ENCODE data around the gene PICK1.
"Not testable (repeated sequence)": the region's sequence is repeated elsewhere in the genome, so short reads cannot be mapped to it uniquely, and the experiment has no call there.

The PICK1 gene

GRCh38 chr22:38074181-38075104 is 17.2 kb downstream of the PICK1 start:
- peak; percentile 83 for DNase-seq (ENCODE audit: low spot score)

- no peak for DNase-seq (ENCODE audit: low spot score)
Measured at GRCh38 chr22:38075105-38075825, 18.1 kb downstream of the PICK1 start.

GRCh38 chr22:38075961-38076360 is 18.8 kb downstream of the PICK1 start:
- no peak for DNase-seq (ENCODE audit: low spot score)

DNA sequence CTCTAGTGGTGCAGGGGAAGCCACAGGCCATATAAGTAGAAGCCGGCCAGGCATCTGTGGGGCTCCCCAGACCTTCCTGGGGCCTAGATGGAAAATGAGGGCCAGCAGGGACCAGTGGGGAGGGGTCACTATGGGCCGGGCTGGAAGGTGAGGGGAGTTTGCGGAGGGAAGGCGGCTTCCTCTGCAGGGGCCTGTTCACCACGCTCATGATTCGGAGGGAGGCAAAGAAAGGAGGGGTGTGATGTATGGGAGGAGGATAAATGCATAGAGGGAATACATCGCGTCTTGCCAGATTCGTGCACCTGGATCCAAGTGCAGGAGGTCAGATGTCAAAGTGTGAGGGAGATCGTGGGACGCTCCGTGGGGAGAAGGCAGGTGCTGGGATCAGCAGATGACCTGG is 19.9 kb downstream of the PICK1 start:
- no peak for DNase-seq (ENCODE audit: low spot score)

- no peak for DNase-seq (ENCODE audit: low spot score)
Measured at GRCh38 chr22:38077595-38077994, 20.4 kb downstream of the PICK1 start.

DNA sequence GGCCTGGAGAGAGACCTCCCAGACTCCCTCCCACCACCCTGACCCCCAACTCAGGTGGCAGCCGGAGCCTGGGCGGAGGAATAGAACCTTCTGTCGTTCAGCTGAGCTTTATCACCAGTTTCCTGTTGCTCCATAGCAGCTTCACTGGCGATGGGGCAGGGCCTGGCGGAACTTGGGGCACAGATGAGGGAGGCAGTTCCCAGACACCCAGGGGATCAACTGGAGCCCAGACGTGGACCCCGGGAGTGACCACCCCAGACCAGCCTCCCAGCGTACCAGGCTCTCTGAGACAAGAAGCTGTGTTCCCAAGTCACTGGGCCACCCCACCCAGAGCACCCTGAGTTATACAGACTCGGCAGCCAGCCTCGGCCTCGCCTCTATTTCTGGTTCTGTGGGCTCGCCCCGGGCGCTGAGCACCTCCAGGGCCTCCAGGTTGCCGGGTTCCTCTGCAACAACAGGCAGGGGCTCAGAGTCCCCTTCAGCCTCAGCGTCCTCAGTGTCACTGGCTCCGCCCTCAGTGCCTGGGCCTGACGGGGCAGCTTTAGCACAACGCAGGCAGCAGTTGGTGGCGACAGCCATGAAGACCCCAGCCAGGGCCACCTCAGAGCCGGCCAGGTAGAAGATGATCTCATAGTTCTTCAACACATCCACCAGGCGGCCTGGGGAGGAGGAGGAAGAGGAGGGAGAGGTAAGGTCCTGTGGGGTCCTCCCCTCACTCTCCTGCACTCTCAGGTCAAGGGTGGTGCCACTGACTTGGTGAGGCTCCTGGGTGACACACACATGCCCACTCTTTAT is 21.0 kb downstream of the PICK1 start:
- no peak for DNase-seq (ENCODE audit: low spot score)

- DNase-seq (ENCODE audit: low spot score) = not testable (repeated sequence)
Measured at GRCh38 chr22:38079208-38079607, 22.0 kb downstream of the PICK1 start.

GRCh38 chr22:38079804-38080203 is 22.6 kb downstream of the PICK1 start:
- DNase-seq (ENCODE audit: low spot score) = no peak

DNA sequence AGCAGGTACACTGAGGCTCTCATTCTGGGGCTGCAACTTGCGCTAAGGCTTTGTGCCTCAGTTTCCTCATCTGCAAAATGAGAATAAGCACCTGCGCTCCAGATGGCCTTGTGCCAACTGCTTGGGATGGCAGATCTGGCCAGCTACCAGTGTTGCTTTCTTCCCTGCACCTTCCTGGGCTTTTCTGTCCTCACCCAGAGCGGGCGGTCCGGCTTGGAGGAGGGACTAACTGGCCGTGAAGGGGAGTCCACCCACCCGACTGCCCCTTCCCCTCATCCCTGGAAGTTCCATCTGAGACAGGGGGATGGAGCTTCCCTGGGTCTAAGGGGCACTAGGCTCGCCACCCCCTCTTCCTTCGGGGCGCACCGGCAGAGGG is 23.3 kb downstream of the PICK1 start:
- DNase-seq (ENCODE audit: low spot score) = no peak

DNA sequence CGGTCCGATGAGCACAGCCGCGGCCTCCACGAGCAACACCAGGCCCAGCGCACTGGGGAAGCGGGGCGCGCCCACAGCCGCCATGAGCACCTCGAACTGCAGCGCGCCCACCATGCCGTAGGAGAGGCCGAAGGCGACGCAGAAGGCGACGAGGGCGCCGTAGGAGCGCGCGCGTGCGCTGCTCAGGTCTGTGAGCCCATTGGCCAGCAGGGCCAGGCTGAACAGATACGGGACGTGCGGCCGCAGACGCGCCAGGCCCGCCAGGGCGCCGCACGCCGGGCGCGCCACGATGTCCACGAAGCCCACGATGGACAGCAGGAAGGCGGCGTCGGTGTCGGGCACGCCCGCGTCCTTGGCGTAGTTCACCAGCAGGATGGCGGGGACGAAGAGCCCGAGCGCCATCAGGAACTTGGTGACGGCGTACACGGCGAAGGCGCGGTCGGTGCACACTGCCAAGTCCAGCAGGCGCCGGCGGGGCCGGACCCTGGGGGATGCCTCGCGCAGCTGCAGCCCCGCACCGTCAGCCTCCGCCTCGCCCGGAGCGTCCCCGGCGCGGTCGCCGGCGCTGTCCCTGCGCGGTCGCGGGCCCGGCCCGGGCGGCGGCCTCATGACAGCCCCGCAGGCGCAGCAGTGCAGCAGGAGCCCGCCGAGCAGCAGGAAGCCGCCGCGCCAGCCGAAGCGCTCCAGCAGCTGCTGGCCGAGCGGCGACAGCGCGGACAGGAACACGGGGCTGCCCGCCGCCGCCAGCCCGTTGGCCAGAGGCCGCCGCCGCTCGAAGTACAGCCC is 23.8 kb downstream of the PICK1 start:
- DNase-seq (ENCODE audit: low spot score) = peak; percentile 62

DNA sequence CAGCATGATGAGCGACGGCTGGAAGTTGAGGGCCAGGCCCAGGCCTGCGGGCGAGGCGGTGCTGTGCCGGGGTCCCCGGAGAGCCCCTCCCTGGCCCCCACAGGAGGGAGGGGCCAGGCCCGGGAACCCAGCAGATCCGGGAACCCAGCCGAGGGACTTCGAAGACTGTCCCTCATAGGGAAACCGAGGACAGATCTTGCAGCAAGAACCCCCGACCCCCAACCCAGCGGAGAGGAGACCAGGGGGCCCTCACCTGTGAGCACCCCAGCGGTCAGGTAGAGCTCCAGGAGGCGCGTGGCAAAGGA is 24.4 kb downstream of the PICK1 start:
- no peak for DNase-seq (ENCODE audit: low spot score)

DNA sequence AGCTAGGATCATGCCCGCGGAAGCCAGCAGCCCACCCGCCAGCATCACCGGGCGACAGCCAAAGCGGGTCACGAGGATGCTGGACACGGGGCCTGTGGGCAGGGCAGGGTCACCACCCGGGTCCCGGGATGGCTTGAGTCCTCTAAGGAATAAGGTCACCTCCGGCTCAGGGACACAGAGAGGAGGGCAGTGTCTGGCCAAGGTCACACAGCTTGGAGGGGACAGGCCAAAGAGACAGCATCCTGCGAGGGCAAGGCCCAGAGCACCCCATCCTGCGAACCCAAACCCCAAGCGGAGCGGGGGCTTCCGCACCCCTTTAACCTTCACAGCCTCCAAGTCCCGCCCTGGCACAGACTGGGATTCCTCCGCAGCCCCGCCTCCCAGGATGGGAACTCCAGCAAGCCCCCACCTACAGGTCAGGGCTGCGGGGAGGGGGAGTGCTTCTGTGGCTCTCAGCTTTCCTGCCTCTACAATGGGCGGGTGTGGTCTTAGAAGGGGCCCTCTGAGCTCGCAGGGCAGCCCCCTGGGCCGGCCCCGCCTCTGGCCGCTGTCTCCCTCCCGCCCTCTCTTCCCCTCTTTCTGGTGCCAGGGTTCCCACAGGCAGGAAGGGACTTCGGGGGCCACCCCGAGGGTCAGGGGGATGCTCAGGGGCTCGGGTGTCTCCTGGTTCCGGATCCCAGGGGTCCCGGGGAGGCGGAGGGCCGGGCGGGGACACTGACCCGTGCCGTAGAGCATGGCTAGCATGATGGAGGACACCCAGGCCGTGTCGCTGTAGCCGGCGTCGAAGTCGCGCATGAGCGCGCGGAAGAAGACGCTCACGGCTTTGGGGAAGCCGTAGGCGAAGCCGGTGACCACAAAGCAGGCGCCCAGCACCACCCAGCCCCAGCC is 25.0 kb downstream of the PICK1 start:
- DNase-seq (ENCODE audit: low spot score) = no peak

DNA sequence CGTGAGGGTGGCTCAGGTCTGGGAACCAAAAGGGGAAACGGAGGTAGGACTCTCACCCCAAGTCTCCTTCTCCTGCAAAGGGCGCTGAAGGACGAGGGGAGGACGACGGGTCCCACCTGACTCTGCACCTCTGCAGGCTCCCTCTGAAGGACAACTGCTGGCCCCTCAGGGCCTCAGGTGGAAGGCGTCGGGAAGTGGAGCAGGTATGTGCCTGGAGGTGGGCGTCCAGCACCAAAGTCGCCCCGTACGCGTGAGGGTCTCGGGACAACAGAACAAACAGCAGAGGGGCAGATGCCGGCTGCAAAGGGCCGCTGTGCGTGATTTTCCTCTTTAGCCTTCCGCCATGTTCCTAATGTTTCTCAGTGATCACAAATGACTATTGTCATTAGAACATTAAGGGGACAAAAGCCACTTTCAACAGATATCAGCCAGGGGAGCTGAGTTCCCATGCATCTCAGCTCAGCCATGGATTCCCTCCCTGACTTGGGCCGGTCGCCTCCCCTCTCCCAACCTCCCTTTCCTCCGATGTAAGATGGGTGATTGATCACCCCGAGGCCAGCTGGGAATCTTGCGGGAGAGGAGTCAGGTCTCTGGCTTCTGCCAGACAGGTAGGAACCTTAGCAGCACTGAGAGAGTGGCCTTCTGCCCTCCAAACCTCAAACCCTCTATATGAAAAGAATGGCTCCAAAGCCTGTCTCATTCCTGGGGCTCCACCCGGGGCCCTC is 25.9 kb downstream of the PICK1 start:
- DNase-seq (ENCODE audit: low spot score) = no peak

GRCh38 chr22:38083931-38084631 is 26.9 kb downstream of the PICK1 start, which contains the start of gene SLC16A8:
SLC16A8 (minus strand) TSS chr22:38084184; CDS start chr22:38082873, 1,311 bp downstream.
- no peak for DNase-seq (ENCODE audit: low spot score)

- no peak for DNase-seq (ENCODE audit: low spot score)
Measured at GRCh38 chr22:38085056-38085455, 27.9 kb downstream of the PICK1 start.

DNA sequence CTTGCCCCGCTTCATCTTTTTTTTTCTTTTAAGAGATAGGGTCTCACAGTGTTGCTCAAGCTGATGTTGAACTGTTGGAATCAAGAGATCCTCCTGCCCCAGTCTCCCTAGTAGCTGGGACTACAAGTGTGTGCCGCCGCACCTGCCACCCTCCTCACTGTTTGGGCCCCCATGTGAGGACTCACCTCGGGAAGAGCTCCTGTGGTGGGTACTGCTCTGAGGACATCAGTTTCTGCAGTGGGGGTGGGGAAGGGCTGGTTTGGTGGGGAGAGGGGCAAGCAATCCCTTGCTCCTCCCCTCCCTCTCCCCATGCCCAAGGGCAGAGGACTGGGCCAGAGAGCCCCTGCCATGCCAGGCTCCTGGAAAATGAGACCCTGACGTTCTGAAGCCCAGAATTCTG is 28.3 kb downstream of the PICK1 start:
- no peak for DNase-seq (ENCODE audit: low spot score)

- no peak for DNase-seq (ENCODE audit: low spot score)
Measured at GRCh38 chr22:38086001-38086845, 29.0 kb downstream of the PICK1 start.

DNA sequence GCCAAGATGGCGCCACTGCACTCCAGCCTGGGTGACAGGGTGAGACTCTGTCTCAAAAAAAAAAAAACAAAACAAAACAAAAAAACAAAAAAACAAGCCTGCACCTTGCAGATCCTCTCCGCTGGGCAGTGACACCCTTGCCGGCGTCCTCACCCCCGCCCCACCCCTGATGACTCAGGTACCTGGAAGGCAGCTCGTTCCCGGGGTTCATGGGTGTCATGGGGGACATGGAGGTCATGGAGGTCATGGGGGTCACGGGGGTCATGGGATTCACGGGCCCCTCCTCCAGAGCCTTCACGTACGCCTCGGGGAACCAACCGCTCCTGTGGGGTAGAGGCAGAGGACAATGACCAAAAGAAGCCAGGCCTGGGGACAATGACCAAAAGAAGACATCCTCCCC is 29.7 kb downstream of the PICK1 start:
- DNase-seq (ENCODE audit: low spot score) = no peak

DNA sequence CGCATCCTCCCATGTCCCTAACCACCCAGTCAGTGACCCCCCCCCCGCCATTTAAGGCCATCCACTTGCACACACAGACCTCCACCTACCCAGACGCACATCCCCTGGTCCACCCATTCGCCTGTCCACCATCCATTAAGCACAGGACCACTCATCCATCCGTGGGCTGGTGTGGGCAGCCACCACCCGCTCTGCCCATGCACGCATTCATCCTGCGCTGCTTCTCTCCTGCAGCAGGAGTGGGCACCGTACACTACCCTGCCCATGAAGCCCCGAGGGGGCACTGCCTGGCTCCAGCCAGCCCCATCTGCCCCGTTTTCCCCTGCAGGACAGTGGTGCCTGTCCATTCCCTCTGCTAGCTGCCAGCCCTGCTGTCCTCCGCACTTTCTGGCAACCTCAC is 30.7 kb downstream of the PICK1 start:
- no peak for DNase-seq (ENCODE audit: low spot score)
